CD4-positive, alpha-beta T cell treated with Interleukin-2 at 100 ng/mL for 4 hours (primary cell): ENCODE data around the gene NPFFR1.
"Not testable (repeated sequence)": the region's sequence is repeated elsewhere in the genome, so short reads cannot be mapped to it uniquely, and the experiment has no call there.

Source experiments
- DNase-seq: peaks from one replicate; pipeline ENCODE4 v3.0.0-alpha.2; 2020; ENCODE audit warnings: low spot score

Gene NPFFR1

DNA sequence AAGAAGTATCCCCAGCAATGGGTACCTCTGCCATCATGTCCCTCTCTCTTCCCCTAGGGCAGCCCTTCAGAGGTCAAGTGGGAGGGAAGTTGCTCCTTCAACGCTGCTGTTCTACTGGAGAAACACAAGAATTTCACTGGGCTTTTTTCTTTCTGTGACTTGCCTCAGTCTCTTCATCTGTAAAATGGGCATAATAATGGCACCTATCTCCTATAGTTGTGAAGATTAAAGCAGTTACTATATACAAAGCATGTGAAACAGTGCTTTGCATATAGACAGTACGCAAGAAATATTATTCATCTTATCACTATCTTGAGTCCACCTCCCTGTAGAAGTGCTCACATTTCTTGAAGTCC lies 1.6 kb upstream of the NPFFR1 start:
- DNase-seq, result no peak

- DNase-seq, result no peak
These were observed 1.0 kb upstream of the NPFFR1 start for GRCh38 chr10:70284542-70285475.

GRCh38 chr10:70283071-70283444 lies 746 bp downstream of the NPFFR1 start:
- DNase-seq, result no peak

GRCh38 chr10:70281609-70282008 lies 2.2 kb downstream of the NPFFR1 start:
- no peak for DNase-seq

DNA sequence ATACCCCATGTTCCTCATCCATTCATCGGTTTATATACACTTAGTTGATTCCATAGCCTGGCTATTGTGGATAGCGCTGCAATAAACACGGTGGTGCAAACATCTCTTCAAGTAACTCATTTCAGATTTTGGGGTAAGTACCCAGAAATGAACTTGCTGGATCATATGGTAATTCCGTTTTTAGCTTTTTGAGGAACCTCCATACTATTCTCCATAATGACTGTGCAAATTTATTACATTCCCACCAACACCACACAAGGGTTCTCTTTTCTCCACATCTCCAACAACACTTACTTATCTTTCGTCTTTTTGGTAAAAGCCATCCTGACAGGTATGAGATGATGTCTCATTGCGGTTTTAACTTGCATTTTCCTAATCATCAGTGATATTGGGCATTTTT lies 3.7 kb downstream of the NPFFR1 start:
- no peak for DNase-seq

- DNase-seq, result no peak
These were observed 6.3 kb downstream of the NPFFR1 start for GRCh38 chr10:70277396-70278030.

DNA sequence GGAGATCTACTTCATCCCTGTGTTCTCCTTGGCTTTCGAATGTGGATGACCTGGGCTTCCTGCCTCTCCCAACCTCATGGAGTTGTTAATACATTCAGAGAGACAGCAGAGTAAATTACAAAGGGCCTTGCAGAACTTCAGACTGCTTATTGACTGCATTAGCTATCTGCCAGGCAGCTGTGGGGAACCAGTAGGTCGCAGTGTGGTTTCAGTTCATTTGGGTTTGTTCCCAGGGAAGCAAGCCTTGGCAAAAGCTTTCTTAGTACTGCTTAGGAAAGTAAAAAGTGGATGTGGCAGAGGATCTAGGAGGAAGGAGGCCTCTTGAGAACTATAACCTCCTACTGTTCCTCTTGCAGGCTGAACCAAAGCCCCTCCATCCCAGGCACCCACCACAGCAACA lies 9.2 kb downstream of the NPFFR1 start:
- no peak for DNase-seq

GRCh38 chr10:70272925-70273316 lies 10.9 kb downstream of the NPFFR1 start:
- DNase-seq, result peak; percentile 54

DNA sequence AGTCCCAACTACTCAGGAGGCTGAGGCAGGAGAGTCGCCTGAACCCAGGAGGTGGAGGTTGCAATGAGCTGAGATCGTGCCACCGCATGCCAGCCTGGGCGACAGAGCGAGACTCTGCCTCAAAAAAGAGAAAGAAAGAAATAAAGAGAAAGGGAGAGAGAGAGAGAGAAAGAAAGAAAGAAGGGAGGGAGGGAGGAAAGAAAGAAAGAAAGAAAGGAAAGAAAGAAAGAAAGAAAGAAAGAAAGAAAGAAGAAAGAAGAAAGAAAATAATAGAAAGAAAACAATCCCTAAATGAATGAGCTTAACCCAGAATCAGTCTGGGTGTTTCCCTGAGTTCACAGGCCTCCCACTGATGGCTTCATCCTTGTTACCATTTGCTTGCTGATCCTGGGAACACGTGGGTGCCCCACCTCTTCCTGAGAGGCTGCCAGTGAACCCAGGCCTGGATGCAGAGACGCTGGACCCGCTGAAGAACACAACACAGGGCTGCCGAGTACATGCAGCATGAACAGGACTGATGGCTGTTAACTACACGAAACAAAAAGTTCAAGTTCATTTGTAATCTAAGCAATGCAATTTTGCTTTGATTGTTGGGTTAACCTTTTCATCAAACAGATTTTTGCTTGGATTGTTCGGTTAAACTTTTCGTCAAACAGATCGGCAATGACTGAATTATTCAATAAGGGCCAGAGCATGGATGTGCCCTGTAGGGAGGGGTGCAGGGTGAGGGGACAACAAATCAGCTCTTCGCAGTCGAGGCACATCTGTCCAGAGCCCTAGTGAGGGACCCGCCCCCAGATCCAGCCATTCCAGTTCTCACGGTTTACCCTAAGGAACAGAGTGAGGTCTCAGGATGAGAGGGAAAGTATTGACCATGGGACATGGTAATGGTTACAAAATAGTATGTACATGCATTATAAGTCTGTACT lies 11.5 kb downstream of the NPFFR1 start:
- DNase-seq, result no peak

DNA sequence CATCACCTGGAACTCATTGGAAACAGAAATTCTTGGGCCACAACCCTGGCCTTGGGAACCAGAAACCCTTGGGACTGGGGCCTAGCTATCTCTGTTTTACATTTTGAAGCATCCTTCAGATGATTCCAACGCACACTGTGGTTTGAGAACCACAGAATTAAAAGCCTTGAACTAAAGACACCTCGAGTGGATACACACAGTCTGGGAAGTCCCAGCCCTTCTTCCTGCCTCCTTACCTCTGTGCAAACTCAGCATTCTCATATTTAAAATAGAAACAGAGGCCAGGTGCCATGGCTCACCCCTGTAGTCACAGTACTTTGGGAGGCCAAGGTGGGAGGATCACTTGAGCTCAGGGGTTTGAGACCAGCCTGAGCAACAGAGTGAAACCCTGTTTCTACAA lies 12.9 kb downstream of the NPFFR1 start:
- no peak for DNase-seq

DNA sequence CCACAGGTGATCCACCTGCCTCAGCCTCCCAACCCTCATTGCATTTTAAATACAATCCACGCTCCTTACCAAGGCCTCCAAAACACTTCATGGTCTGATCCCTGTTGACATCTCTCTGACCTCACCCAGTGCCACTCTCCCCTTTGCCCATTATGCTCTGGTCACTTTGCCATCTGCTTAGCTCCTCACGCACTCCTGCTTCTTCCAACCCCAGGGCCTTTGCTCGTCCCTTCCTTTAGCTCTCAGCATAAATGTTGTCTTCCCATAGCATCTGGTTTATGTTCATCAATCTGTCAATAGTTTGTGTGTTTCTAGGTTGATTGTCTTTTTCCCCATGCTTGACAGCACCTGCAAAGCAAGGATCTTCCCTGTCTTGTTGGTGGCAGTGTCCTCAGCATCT lies 14.1 kb downstream of the NPFFR1 start:
- DNase-seq, result no peak

GRCh38 chr10:70268376-70268775 lies 15.4 kb downstream of the NPFFR1 start:
- DNase-seq, result no peak

DNA sequence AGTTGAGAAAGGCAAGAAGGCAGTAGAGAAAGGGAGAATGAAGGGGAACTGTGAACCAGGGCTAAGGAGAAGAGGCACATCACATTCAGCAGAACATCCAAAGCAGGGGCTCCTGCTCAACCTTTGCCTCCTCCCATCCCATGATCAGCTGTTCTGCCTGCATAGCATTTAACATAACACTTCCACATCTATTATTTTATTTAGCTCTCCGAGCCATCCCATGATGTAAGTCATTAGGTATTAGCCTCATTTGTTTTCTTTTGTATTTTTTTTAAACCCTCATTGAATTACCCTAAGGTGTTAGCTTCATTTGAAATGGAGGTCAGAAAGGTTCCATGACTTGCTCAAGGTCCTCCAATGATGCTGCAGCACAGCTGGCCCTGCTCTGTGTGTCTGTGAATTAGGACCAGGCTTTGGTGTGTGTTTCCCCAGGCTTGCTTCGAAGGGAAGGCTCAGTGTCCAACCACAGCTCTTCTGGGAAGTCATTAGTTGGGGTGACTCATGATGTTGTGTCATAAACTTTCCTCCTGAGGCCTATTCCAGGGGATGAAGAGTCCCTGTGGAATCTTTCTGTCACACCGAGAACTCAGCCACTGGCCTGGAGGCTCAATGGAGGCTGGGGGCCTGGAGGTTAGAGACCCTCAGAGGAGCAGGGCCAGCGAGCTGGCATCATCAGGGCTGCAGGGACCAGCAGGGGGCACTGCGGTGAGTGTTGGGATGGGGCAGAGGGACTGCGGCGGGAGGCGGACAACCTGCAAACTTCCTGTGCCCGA lies 16.5 kb downstream of the NPFFR1 start:
- DNase-seq, result no peak

DNA sequence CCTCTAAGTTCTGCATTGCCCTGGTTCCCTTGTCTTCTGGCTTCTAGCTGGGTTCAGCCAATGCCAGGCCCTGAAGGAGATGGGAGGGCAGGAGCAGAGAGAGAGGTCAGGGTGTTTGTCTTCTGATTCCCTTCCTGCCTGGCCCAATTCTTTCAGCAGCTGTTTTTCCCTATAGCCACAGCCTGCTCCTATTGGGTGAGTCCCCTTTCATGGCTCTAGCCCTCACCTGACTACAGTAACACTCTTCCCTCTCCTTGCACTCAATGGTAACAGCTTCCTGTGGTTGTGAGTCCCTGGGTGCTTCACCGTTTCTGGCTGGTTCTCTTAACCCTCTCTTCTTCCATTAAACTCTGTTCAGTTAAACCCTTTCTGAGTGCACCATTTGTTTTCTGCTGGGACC lies 17.1 kb downstream of the NPFFR1 start:
- DNase-seq, result no peak

DNA sequence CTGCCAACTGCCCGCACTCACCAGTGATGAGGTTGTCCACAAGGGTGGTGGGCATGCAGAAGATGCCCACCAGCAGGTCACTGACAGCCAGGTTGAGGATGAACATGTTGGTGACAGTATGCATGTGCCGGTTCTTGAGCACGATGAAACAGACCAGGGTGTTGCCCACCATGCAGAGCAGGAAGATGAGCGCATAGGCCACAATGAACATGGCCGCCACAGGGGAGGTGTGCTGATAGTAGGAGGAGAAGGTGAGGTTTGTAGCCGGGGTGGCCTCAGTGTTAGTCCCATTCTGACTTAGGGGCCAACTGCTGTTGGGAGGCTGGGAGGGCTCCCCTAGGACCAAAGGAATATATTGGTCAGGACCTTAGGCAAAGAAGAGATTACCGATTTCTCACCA lies 17.7 kb downstream of the NPFFR1 start:
- DNase-seq, result no peak

DNA sequence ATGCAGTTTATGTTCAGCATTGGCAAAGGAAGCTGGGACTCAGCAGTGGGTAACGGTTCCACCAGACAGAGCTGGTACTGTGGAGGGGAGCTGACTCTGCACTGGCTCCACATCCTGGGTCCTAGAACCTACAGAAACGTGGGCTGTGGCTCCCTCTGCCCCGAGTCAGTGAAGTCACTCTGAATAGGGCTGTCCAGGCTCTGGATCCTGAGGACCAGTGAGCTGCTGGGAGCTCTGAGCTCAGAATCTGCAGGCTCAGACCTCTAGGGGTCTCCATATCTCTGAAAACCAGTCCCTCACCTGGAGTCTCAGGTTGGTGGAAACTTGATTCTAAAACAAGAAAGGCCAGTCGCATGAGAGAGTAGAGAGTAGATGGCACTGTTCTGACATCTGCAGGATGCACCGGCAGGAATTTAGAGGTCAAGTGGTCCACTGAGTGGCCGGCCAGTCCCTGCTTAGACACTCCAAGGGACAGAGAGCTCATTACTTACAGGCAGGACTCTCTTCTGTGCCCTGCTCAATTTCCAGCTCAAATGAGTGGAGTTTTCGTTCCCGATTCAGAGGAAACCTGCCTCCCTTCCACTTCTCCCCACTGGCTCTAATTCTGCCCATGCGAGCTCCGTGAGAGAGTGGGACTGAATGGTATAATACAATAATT lies 18.6 kb downstream of the NPFFR1 start:
- no peak for DNase-seq

- DNase-seq, result no peak
These were observed 23.1 kb downstream of the NPFFR1 start for GRCh38 chr10:70260734-70261133.

- no peak for DNase-seq
These were observed 23.5 kb downstream of the NPFFR1 start for GRCh38 chr10:70260259-70260658.

GRCh38 chr10:70258216-70258615 lies 25.6 kb downstream of the NPFFR1 start:
- DNase-seq, result no peak

- not testable (repeated sequence) for DNase-seq
These were observed 26.0 kb downstream of the NPFFR1 start for GRCh38 chr10:70257816-70258215.

DNA sequence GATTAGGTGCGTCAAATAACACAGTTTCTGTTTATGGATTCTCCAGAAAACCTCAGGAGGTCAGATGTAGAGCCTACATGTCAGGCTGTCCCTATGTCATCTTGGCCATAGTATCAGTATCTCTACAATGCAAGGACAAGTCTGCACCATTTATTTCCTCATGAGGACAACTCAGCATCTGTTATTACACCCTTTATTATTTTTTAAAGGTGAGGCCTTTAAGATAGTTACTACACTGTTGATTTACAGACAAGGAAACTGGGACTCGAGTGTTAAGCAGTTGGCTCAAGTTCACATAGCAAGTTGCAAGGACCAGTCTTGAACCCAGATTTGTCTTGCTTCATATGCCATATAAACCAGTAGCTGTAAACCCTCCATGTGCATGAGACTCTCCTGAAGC lies 27.3 kb downstream of the NPFFR1 start:
- no peak for DNase-seq
